Measurements from ENCODE around the gene MDM2.
A peak's percentile ranks its signal among the peaks of the same experiment; 100 is the strongest.

The MDM2 gene

DNA sequence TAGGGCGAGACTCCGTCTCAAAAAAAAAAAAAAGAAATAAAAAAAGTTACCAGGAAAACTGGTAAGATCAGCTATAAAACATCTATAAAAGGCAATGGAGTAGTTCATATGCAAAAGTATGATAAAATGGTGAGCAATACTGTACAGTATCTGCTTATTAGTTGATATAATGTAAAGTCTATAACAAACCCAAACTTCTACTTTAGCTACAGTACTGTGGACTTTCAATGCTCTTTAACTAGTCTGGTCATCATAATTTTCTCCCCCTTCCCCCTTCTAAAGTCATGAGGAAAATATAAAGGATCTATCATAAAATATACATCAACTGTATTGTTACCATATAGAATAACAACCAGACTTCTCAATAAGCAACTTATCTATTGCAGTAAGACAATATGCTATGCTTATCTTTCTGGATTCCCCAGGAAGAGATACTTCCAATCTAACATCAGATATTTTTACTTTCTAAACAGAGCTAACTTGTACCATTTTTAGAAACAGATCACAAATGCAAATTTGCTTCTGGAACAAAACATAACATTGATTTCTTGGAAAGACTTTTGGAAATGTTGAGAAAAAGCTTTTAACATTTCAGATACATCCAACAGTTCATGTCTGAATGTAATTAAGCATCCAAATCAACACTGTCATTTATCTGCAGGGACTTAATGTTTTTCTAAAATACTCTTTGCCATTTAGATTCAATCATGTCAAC lies 43.8 kb downstream of the MDM2 start:
- DNase-seq (ENCODE audit: low spot score) = no peak

GRCh38 chr12:68853396-68854077 lies 45.6 kb downstream of the MDM2 start:
- DNase-seq (ENCODE audit: low spot score) = no peak

GRCh38 chr12:68854078-68854468 lies 46.1 kb downstream of the MDM2 start:
- no peak for DNase-seq (ENCODE audit: low spot score)

DNA sequence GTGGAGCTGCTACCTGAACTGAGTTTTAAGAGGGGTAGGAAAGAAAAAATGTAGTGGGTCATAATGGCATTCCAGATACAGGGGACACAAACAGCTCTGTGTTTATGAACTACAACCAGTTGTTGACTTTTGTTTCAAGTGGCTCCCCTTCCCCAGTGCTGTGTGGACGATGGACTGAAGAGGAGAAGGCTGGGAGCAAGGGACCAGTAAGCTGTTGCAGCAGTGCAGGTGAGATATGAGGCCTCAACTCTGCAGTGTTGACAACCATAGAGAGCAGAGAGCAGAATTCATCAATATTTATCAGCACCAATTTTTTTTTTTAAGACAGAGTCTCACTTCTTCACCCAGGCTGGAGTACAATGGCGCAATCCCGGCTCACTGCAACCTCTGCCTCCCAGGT lies 46.6 kb downstream of the MDM2 start:
- no peak for DNase-seq (ENCODE audit: low spot score)

DNA sequence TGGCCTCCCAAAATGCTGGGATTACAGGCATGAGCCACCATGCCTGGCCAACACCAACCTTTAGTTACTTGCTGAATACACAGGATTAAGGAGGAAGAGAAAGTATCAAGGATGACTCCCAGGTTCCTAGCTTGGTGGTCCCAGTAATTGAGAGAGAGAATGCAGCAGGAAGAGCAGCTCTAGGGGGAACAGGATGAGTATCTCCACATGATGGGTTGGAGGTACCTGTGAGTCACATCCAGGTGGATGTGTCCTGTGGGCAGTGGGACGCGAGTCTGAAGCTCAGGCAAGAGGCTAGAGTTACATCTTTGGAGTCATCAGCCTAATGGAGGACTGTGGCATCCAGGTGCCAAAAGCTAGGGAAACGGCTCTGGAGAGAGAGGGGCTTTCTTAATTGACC lies 47.1 kb downstream of the MDM2 start:
- no peak for DNase-seq (ENCODE audit: low spot score)

GRCh38 chr12:68855771-68856170 lies 47.8 kb downstream of the MDM2 start:
- no peak for DNase-seq (ENCODE audit: low spot score)

DNA sequence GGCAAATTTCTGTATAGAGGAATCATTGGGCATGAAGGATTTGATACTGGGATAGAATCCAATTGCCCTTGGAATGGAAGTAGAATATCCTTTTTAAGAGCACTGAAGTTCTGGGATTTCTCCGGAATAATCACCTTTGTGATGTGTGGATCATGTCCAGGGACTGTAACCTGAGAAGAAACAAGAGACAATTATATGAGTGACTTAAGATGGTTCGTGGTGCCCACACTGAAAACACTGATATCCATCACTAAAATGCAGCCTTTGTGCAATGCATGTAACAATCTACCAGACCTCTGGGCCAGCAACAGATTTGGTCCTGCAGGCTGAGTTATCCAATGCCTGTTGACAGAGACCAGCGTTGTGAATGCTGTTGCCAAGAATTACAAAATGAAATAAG lies 48.5 kb downstream of the MDM2 start:
- no peak for DNase-seq (ENCODE audit: low spot score)

GRCh38 chr12:68861890-68862289 lies 53.9 kb downstream of the MDM2 start:
- no peak for DNase-seq (ENCODE audit: low spot score)

GRCh38 chr12:68863109-68863770 lies 55.3 kb downstream of the MDM2 start:
- DNase-seq (ENCODE audit: low spot score) = no peak

- peak; percentile 58 for DNase-seq (ENCODE audit: low spot score)
Observed at GRCh38 chr12:68863886-68864454, 56.0 kb downstream of the MDM2 start.

GRCh38 chr12:68864604-68865003 lies 56.6 kb downstream of the MDM2 start:
- no peak for DNase-seq (ENCODE audit: low spot score)

- DNase-seq (ENCODE audit: low spot score) = no peak
Observed at GRCh38 chr12:68865399-68866164, 57.6 kb downstream of the MDM2 start.

GRCh38 chr12:68866950-68867349 lies 59.0 kb downstream of the MDM2 start:
- DNase-seq (ENCODE audit: low spot score) = no peak

DNA sequence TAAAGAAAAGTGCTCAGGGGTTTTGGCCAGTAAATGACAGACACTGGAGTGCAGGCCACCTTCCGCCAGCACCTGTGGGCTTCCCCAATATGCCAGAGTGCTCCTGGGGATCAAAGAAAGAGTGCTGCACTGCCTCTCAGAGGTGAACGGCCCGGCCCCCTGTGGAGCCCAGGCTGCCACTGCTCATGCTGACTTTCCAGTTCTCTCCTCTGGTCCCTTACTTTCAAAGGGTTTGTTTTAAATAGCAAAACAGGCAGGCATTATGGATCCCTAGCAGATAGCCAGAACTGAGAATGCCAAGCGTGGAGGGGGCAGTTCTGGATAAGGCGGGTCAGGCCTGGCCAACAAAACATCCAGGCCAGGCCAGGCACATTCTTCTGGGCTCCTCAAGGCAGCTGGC lies 59.6 kb downstream of the MDM2 start:
- no peak for DNase-seq (ENCODE audit: low spot score)

GRCh38 chr12:68868043-68868790 lies 60.2 kb downstream of the MDM2 start:
- DNase-seq (ENCODE audit: low spot score) = no peak

DNA sequence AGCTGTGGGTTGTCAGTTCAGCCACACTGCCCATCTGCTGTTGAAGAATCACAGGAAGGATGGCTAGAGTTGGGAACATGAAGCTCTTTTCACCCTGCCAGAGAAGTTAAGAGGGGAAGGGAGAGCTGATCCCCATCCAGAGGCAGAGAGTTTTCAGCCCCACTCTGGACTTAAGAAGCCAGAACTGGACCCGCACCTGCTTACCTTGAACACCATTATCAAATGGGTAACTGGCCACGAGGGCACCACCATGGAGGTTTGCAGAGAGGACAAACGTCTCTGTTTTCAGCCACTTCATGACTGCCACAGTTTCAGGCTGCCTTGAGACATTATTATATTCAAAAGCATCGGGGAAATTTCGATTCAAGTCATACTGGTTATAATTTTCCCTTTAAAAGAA lies 62.0 kb downstream of the MDM2 start:
- DNase-seq (ENCODE audit: low spot score) = no peak

DNA sequence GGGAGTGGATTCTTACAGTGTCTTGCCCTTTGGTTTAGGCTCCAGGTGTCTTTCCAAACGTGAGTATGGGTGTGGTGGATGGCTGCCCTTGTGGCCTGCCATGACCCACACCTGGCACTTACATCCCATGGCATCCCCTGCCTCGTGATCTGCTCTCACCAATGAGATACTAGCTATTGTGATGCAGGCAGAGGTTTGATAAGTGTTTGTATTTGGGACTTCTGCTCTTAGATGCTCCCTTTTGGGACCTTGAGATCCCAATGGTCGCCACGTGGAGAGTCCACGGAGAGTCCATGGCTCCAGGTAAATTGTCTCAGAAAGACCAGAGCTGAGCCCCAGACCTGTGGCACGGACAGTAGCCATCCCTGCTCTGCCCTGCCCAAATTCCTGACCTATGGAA lies 62.5 kb downstream of the MDM2 start:
- no peak for DNase-seq (ENCODE audit: low spot score)

GRCh38 chr12:68871396-68871795 lies 63.4 kb downstream of the MDM2 start:
- no peak for DNase-seq (ENCODE audit: low spot score)

GRCh38 chr12:68871921-68872320 lies 63.9 kb downstream of the MDM2 start:
- DNase-seq (ENCODE audit: low spot score) = no peak

DNA sequence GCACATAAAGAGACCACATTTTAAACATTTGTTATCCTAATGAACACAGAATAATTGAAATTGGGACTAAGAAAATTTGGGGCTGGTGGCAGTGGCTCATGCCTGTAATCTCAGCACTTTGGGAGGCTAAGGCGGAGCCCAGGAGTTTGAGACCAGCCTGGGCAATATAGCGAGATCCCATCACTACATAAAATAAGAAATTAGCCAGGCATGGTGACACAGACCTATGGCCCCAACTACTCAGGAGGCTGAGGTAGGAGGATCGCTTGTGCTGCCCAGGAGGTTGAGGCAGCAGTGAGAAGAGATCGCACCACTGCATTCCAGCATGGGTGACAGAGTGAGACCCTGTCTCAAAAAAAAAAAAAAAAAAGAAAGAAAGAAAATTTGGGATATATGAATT lies 65.3 kb downstream of the MDM2 start:
- no peak for DNase-seq (ENCODE audit: low spot score)

DNA sequence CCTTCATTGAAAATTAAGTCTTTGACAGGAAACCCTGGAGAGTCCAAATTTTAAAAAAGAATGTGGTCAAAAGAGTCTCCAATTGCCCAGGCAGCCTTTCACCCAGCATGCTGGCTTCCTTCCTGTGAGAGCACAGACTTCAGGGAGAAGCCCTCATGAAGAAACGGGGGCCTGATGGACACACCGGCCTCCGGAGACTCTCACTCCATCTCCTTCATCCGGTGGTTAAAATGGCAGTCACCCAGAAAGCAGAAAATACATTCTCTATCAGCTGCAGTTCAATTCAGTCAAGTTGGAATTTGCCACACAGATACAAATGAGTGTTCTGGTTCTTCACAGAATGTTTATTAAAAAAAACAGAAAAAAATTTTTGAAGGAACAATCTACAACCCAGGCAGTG lies 68.5 kb downstream of the MDM2 start:
- no peak for DNase-seq (ENCODE audit: low spot score)

DNA sequence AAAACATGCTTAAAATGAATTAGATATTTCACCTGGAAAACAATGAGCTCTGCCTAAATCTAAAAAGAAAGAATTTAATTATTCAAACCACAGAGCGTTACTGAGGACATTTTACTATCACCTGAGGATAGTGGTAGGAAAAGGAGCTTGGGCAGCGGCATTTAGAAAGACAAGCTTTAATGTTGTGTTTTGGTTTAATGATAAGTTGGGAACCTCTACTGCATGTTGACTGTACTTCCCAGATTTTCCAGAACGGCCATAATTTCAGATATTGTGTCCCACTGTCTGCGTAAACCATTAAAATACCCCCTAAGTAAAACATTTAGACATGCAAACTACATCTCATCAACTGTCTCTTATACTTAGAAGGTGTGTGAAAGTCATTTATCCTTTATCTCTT lies 69.6 kb downstream of the MDM2 start:
- no peak for DNase-seq (ENCODE audit: low spot score)
